ENCODE measurements around the gene TRMT13.

GRCh38 chr1:100198596-100198995, 65.6 kb downstream of the TRMT13 start:
- TF ChIP-seq CTCF (IDR thresholded peaks at IDR 0.05) (no peak), EZH2 (IDR thresholded peaks at IDR 0.05) (no peak)
